ENCODE measurements around the gene CST11.

DNA sequence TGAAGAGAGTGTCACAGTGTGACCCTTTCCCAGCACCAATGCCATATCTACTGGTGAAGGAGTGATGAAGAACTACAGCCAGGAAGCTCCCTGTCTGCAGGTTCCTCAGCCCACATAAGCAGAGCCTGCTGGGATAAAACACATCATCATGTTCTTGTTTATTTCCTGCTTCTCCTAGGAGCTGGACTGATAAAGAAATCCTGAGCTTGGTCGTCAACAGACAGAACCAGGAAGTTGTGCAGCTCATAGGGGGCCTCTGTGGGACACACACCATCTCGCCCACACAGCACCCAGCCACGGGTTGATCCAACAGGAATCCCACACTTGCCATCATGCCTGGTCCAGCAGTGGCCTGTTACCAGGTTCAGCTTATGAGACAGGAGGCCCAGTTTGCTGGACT is 16.0 kb downstream of the CST11 start:
- TF ChIP-seq, protein P1, sequence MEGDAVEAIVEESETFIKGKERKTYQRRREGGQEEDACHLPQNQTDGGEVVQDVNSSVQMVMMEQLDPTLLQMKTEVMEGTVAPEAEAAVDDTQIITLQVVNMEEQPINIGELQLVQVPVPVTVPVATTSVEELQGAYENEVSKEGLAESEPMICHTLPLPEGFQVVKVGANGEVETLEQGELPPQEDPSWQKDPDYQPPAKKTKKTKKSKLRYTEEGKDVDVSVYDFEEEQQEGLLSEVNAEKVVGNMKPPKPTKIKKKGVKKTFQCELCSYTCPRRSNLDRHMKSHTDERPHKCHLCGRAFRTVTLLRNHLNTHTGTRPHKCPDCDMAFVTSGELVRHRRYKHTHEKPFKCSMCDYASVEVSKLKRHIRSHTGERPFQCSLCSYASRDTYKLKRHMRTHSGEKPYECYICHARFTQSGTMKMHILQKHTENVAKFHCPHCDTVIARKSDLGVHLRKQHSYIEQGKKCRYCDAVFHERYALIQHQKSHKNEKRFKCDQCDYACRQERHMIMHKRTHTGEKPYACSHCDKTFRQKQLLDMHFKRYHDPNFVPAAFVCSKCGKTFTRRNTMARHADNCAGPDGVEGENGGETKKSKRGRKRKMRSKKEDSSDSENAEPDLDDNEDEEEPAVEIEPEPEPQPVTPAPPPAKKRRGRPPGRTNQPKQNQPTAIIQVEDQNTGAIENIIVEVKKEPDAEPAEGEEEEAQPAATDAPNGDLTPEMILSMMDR (IDR thresholded peaks at IDR 0.05), result no peak
- no peak for TF ChIP-seq POLR2A (IDR thresholded peaks at IDR 0.05)

All from tibial nerve (tissue), 3 donors.